Measurements from ENCODE around the gene EXOC4.

The EXOC4 gene

GRCh38 chr7:133664528-133664927 lies 411.6 kb downstream of the EXOC4 start:
- TF ChIP-seq GATA3 (IDR thresholded peaks at IDR 0.05; ENCODE audit: low read depth, low read length) (no peak), GATA2 (IDR thresholded peaks at IDR 0.05; ENCODE audit: low read depth, low read length) (no peak)

GRCh38 chr7:133668296-133669060 lies 415.6 kb downstream of the EXOC4 start:
- TF ChIP-seq GATA3 (IDR thresholded peaks at IDR 0.05; ENCODE audit: low read depth, low read length): no peak
- no peak for TF ChIP-seq GATA2 (IDR thresholded peaks at IDR 0.05; ENCODE audit: low read depth, low read length)

- TF ChIP-seq GATA3 (IDR thresholded peaks at IDR 0.05; ENCODE audit: low read depth, low read length) (no peak), GATA2 (IDR thresholded peaks at IDR 0.05; ENCODE audit: low read depth, low read length) (no peak)
Observed at GRCh38 chr7:133669061-133669455, 416.2 kb downstream of the EXOC4 start.

GRCh38 chr7:133670250-133670649 lies 417.4 kb downstream of the EXOC4 start:
- TF ChIP-seq GATA2 (IDR thresholded peaks at IDR 0.05; ENCODE audit: low read depth, low read length) (no peak), GATA3 (IDR thresholded peaks at IDR 0.05; ENCODE audit: low read depth, low read length) (no peak)

GRCh38 chr7:133672866-133673265 lies 420.0 kb downstream of the EXOC4 start:
- TF ChIP-seq GATA3 (IDR thresholded peaks at IDR 0.05; ENCODE audit: low read depth, low read length) (no peak), GATA2 (IDR thresholded peaks at IDR 0.05; ENCODE audit: low read depth, low read length) (no peak)

GRCh38 chr7:133674079-133674763 lies 421.3 kb downstream of the EXOC4 start:
- no peak for TF ChIP-seq GATA3 (IDR thresholded peaks at IDR 0.05; ENCODE audit: low read depth, low read length)
- TF ChIP-seq GATA2 (IDR thresholded peaks at IDR 0.05; ENCODE audit: low read depth, low read length): no peak

GRCh38 chr7:133675510-133676218 lies 422.8 kb downstream of the EXOC4 start:
- TF ChIP-seq GATA3 (IDR thresholded peaks at IDR 0.05; ENCODE audit: low read depth, low read length) (peak; percentile 99), GATA2 (IDR thresholded peaks at IDR 0.05; ENCODE audit: low read depth, low read length) (peak; percentile 94)

GRCh38 chr7:133676805-133677370 lies 424.0 kb downstream of the EXOC4 start:
- TF ChIP-seq GATA3 (IDR thresholded peaks at IDR 0.05; ENCODE audit: low read depth, low read length) (no peak), GATA2 (IDR thresholded peaks at IDR 0.05; ENCODE audit: low read depth, low read length) (no peak)

- TF ChIP-seq GATA2 (IDR thresholded peaks at IDR 0.05; ENCODE audit: low read depth, low read length): no peak
- no peak for TF ChIP-seq GATA3 (IDR thresholded peaks at IDR 0.05; ENCODE audit: low read depth, low read length)
Observed at GRCh38 chr7:133678137-133678814, 425.4 kb downstream of the EXOC4 start.

GRCh38 chr7:133679977-133680376 lies 427.1 kb downstream of the EXOC4 start:
- TF ChIP-seq GATA3 (IDR thresholded peaks at IDR 0.05; ENCODE audit: low read depth, low read length): 0 out of 2 replicates have a peak, but pooled peaks have one; percentile 51
- TF ChIP-seq GATA2 (IDR thresholded peaks at IDR 0.05; ENCODE audit: low read depth, low read length): no peak

GRCh38 chr7:133681529-133681928 lies 428.7 kb downstream of the EXOC4 start:
- no peak for TF ChIP-seq GATA2 (IDR thresholded peaks at IDR 0.05; ENCODE audit: low read depth, low read length)

GRCh38 chr7:133682364-133683181 lies 429.7 kb downstream of the EXOC4 start:
- TF ChIP-seq GATA2 (IDR thresholded peaks at IDR 0.05; ENCODE audit: low read depth, low read length): peak; percentile 80
- TF ChIP-seq GATA3 (IDR thresholded peaks at IDR 0.05; ENCODE audit: low read depth, low read length): peak; percentile 82

- TF ChIP-seq GATA3 (IDR thresholded peaks at IDR 0.05; ENCODE audit: low read depth, low read length): no peak
- no peak for TF ChIP-seq GATA2 (IDR thresholded peaks at IDR 0.05; ENCODE audit: low read depth, low read length)
Observed at GRCh38 chr7:133683182-133683454, 430.2 kb downstream of the EXOC4 start.

Measured in SH-SY5Y (cell line).